Posterior cingulate gyrus (tissue), 11 donors: ENCODE measurements around the gene DDI2.
A peak's percentile ranks its signal among the peaks of the same experiment; 100 is the strongest.

ENCODE experiments used
- DNase-seq, 10 donors: peaks; one replicate each; pipeline versions ENCODE4 v3.0.0 to v3.0.0-alpha.2; 2020 to 2021; ENCODE audit warnings: mixed read lengths in 3 of 10
- intact Hi-C: fragments of 100-400 bp; cut with DNase I; formaldehyde crosslinking; loops from one replicate; pipeline ENCODE4 v1.15.1; 2023

Gene DDI2

GRCh38 chr1:15674386-15675159 is 57.3 kb downstream of the DDI2 start:
- DNase-seq: no peak
- intact Hi-C loops: no loop called here

- DNase-seq: no peak
- intact Hi-C loops: no loop called here
These were observed 58.8 kb downstream of the DDI2 start for GRCh38 chr1:15676010-15676409.

- no peak for DNase-seq
- intact Hi-C loops: no loop called here
These were observed 59.7 kb downstream of the DDI2 start for GRCh38 chr1:15676688-15677661.

GRCh38 chr1:15678578-15678977 is 61.3 kb downstream of the DDI2 start:
- DNase-seq: no peak
- intact Hi-C loops: no loop called here

- DNase-seq: no peak
These were observed 62.9 kb downstream of the DDI2 start for GRCh38 chr1:15680131-15680530.

GRCh38 chr1:15680561-15681348 is 63.5 kb downstream of the DDI2 start:
- no peak for DNase-seq
- intact Hi-C loops: loop anchor here (10.0 kb wide), 1 partner anchor 66 kb away; the partner anchor contains the start of gene DDI2

More at GRCh38 chr1:15680131-15680530, 62.9 kb downstream of the DDI2 start:
- intact Hi-C loops: loop anchor here (10.0 kb wide), 1 partner anchor 65 kb away; the partner anchor contains the start of gene DDI2

- intact Hi-C loops: loop anchor here (10.0 kb wide), 1 partner anchor 67 kb away; the partner anchor contains the start of gene DDI2
- DNase-seq: no peak
These were observed 64.4 kb downstream of the DDI2 start for GRCh38 chr1:15681349-15682292.

GRCh38 chr1:15682936-15683341 is 65.7 kb downstream of the DDI2 start:
- intact Hi-C loops: loop anchor here (10.0 kb wide), 1 partner anchor 68 kb away; the partner anchor contains the start of gene DDI2
- no peak for DNase-seq

- no peak for DNase-seq
- intact Hi-C loops: loop anchor here (10.0 kb wide), 1 partner anchor 69 kb away; the partner anchor contains the start of gene DDI2
These were observed 66.2 kb downstream of the DDI2 start for GRCh38 chr1:15683345-15684039.

- intact Hi-C loops: loop anchor here (10.0 kb wide), 1 partner anchor 69 kb away; the partner anchor contains the start of gene DDI2
- peak in 5 of 10 donors; percentile 42 to 90 (median 81) for DNase-seq
These were observed 66.8 kb downstream of the DDI2 start, which contains the start of gene PLEKHM2 for GRCh38 chr1:15684042-15684461. Gene PLEKHM2 (plus strand): TSS chr1:15684320. CDS start chr1:15684559, 239 bp downstream.

GRCh38 chr1:15684468-15685291 is 67.4 kb downstream of the DDI2 start:
- peak in 5 of 10 donors; percentile 33 to 88 (median 83) for DNase-seq
- intact Hi-C loops: loop anchor here (10.0 kb wide), 1 partner anchor 70 kb away; the partner anchor contains the start of gene DDI2

GRCh38 chr1:15685820-15686219 is 68.6 kb downstream of the DDI2 start:
- intact Hi-C loops: loop anchor here (10.0 kb wide), 1 partner anchor 71 kb away; the partner anchor contains the start of gene DDI2
- DNase-seq: peak in 1 of 10 donors; percentile 8

GRCh38 chr1:15687446-15687845 is 70.2 kb downstream of the DDI2 start:
- intact Hi-C loops: loop anchor here (10.0 kb wide), 1 partner anchor 73 kb away; the partner anchor contains the start of gene DDI2
- no peak for DNase-seq

- intact Hi-C loops: no loop called here
- no peak for DNase-seq
These were observed 73.1 kb downstream of the DDI2 start for GRCh38 chr1:15690317-15690716.

- intact Hi-C loops: no loop called here
- peak in 8 of 10 donors; percentile 52 to 95 (median 65) for DNase-seq
These were observed 74.3 kb downstream of the DDI2 start for GRCh38 chr1:15691434-15692032.

- DNase-seq: peak in 1 of 10 donors; percentile 26
- intact Hi-C loops: no loop called here
These were observed 74.9 kb downstream of the DDI2 start for GRCh38 chr1:15692121-15692682.
